H54 (cell line): ENCODE results near the gene GPR15LG.

Experiments
- DNase-seq: peaks from one replicate; pipeline ENCODE4 v3.0.0; 2011; ENCODE audit warnings: low spot score, mixed read lengths; ENCODE audit not compliant: insufficient read length
- FAIRE-seq: peaks from 3 replicates; lab custom pipeline; 2011; peaks lifted over from hg19 to GRCh38; lab: Jason Lieb, UNC
- POLR2A ChIP-seq: IDR thresholded peaks from 2 replicates; pipeline ENCODE4 v1.6.1; 2011; ENCODE audit warnings: low read depth, mild to moderate bottlenecking, low read length

GPR15LG gene

DNA sequence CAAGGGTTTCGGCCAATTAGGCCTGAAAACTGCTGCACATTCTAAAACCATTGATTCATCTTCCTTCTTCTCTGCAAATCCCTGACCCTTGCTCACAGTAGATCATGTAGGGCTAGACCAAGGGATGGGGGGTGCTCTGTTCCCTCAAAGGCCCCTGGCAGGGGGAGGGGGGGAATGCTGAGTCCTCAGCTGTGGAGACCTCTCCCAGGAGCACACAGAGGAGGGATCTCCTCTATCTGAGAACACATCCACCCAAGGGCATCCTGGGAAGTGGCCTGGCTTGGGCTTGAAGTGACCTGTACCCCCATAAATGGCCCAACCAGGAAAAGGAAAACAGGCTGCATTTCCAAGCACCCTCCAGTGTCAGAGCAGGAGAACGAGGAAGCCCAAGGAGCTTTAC lies 19.7 kb downstream of the GPR15LG start:
- no peak for TF ChIP-seq POLR2A
- FAIRE-seq = no peak
- no peak for DNase-seq

DNA sequence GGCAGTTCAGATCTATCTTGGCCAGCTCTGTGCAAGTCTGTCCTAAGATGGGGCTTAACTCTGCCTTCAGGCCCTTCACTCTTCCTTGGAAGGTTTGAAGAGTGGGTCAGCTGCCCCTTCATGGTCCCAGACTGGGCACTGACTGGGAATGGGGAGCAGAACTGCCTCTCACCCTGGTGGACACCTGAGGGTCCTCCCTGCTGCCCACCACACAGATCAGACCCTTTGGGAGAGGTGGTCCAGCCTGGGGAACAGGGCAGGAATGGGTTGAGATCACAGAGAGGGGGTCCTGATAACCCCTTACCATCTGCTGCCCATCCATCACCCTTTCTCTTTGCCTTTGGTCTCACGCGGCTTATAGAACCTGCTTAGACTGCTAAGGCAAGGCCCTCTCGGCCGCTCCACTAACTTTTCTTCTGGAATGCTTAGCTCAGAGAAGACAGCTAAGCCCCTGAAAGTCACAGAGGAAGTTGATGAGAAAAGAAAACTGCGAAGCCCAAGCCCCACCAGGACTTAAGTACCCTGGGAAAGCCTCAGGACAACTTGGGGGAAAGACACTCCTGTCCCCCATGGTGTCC lies 20.3 kb downstream of the GPR15LG start:
- no peak for DNase-seq
- FAIRE-seq = no peak
- TF ChIP-seq POLR2A = no peak

DNA sequence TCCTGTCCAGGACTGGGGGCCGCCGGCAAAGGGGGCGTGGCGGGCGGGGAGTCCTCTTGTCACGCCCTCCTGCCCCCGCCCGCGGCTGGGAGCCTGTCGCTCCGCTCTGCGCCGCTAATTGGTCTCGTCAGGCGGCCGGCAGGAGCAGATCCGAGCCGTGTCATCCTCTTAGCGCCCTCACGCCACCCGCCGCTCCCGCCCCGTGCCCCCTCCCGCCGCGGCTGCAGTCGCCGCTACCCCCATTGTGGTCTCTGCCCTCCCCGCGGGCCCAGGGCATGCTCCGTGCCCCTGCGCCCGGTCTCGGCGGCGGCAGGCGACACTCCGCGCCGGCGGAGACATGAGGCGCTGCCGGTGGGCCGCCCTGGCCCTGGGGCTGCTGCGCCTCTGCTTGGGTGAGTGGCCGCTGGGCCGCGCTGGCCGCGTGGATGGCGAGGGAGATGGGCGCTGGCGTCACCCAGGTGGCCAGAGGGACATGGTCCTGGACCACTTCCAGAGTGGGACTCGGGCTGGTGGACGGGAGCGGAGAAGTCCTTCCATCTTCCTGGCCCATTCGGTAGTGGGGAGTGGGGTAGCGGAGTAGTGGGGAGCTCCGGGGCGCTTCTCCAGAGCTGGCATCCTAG lies 20.9 kb downstream of the GPR15LG start, which contains the start of gene CDHR1:
Gene CDHR1, plus strand, starts transcription at position 114 of the 620 bp plus-strand sequence. Its CDS starts 224 bp downstream, at position 338.
- DNase-seq (no peak), FAIRE-seq (no peak)

DNA sequence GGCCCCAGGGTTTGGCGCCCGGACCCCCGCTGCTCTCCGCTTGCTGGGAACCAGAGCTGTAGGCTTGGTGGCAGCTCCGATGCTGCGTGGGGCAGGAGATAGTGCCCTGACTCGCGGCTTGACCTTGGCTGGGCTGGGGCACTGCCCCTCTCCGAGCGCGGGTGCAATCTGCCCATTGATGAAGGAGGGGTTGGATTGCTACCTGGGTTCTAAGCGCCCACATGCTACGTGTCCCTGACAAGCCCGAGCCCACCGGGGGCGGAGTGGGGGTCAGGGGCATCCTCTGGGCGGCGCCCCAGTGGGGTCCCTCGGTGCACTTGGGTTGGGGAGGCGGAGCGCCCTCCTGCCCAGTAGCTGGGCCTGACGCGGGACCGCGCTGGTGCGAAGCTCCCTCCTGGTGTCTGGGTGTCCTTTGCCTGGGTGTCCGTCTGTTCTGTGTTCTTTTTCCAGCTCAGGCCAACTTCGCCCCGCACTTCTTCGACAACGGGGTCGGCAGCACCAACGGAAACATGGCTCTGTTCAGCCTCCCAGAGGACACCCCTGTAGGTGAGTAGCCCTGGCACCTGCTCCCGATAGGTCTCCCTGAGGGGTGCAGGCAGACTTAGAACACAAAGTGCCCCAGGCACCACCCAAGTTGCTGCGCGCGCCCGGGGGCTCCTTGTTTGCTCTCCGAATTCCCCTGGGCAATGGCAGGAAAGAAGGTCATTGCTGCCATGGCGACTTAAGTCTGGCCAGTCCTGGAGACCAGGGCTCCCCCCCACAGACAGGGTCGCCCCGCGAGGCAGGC lies 21.6 kb downstream of the GPR15LG start:
- TF ChIP-seq POLR2A = no peak
- FAIRE-seq (no peak), DNase-seq (no peak)

More for the DNA sequence above, 20.9 kb downstream of the GPR15LG start, which contains the start of gene CDHR1:
- TF ChIP-seq POLR2A = no peak

DNA sequence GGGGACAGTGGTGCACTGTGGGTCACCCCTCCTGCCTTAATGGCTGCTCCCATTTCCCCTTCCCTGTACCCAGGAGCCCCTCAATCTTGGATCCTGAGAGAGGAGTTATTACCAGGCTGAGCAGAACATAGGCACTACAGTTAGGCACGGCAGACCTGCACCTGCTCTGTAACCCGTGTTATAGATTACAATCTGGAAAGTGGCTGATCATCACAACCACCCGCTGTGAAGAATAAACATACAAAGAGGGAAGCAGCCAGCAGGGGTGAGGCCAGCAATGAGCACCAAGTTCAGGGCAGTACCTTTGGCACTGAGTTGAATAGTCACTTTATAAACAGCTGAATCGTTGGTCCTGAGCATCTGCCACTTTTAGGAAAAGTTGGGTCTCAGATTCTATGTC lies 22.5 kb downstream of the GPR15LG start:
- FAIRE-seq (no peak), DNase-seq (peak; percentile 68)
- no peak for TF ChIP-seq POLR2A

DNA sequence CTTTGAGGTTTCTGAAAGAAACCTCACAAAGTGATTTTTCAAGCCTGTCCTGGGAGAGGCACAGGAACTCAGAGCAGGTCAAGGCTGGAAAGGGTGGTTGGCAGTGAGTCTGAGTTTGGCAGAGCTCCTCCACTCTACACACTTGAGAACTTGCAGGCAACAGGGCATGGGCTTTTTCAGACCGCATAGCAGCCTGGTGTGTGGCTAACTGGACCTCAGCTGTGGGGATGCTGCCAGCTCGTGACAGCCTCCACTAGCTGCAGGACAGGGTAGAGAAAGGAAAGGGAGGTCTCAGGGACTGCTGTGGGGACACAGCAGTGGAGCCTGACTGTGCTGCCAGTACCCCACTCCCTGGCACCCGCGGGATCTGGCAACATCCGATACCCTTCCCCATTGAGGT lies 23.3 kb downstream of the GPR15LG start:
- no peak for TF ChIP-seq POLR2A
- FAIRE-seq (no peak), DNase-seq (no peak)

DNA sequence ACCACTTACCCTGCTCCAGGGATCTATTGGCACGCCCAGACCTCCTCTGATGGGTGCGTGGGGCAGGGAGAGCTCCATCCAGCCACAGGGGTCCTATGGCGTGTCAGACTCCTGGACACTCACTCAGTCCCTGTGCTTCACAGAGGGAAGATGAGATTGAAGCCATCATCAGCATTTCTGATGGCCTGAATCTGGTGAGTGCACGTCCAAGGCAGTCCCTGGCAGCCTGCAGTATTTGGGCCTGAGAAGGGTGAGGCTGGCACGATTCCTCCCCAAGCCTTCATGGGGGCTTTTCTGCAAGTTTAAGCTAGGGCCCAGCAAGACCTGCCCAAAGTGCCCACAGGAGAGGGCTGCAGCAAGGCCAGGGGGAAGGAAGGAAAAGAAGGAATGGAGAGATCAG lies 24.0 kb downstream of the GPR15LG start:
- FAIRE-seq = no peak
- no peak for DNase-seq
- no peak for TF ChIP-seq POLR2A

DNA sequence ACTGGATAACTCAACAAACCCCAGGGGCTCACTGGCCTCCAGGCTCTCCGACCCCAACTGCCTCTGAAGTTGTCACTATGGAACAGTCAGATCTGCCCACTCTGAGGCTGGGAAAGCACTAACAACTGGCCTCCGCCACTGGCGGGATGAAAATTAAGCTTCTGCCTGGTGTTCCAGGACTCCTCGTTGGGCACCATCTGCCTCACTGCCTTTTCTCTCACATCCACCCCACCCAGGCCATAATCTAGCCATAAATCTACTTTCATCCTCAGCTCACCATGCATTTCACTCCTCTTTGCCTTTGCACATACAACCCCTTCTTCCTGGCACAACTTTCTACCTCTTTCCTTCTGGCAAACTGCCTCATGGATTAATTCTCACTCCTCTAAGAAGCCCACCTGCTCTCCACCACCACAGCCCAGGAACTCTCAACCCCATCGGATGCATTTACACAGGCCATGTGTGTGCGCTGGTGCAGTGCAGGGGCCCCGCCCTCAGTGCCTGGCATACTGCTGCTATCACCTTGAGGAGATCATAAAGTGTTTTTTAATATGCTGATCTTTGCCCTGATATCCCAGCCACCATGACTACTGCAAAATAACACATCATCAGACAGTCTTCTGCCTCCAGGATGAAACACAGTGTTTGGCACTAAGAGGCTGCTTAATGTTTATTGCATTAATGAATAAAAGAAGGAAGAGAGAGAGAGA lies 24.8 kb downstream of the GPR15LG start:
- DNase-seq (no peak), FAIRE-seq (no peak)
- TF ChIP-seq POLR2A = no peak

DNA sequence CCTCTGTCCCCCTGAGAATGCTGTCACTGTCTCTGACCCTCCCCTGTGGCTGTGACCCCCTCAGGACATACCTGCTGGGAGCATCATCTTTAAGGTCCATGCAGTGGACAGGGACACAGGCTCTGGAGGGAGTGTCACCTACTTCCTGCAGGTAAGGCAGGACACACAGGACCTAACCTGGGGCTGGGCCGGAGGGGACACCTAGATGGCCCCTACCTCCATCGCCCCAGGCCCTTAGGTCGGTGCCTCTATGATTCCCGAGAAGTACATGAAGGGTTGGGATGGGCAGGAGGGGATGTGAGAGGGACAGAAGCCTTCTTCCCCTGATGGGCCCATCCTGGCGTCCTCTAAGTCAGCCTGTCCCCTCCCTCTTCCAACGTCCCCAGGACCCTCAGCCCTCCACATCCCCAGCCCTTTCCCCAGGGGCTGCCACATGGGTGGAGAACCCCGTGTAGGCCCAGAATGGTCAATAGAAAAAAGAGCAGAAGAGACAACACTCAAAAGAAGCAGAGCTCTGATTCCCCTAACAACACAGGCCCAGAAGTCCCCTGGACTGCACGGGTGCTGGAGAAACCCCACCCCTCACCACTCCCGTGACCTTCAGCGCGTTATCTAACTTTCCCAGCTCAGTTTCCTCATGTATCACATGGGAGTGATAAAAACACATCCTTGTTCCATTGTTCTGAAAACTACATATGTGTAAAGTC lies 27.1 kb downstream of the GPR15LG start:
- DNase-seq = no peak
- TF ChIP-seq POLR2A = no peak
- FAIRE-seq = no peak

DNA sequence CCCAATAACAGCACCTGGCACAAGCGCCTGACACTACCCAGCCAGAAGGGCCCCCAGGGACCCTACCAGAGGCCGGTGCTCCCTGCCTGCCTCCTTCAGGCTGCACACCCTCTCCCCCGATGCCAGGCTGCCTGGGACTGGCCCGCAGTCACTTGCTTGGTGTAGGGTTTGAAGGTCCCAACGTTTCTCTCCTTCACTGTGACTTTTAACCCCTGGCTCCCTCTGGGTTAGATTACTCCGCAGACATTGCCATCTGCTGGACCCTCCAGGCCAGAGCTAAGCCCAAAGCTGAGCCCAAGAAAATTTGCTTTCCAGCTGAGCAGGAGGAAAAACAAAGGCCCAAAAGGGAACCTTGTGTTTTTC lies 27.6 kb downstream of the GPR15LG start:
- no peak for DNase-seq
- FAIRE-seq = no peak
- no peak for TF ChIP-seq POLR2A

DNA sequence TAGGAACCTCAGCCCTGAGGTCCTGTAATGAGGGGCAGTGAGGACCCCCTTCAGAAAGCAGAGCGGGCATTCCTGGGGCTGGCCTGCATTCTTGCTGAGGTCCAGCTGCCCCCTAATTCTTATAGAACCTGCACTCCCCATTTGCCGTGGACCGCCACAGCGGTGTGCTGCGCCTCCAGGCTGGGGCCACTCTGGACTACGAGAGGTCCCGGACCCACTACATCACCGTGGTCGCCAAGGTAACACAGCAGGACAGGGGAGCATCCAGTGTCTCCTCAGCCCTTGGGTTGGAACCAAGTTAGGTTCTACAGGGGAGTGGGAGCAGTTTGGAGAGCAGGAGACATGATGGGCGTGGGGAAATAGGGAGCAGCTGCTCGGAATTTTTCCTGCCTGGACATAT lies 28.1 kb downstream of the GPR15LG start:
- DNase-seq (no peak), FAIRE-seq (no peak)
- no peak for TF ChIP-seq POLR2A

DNA sequence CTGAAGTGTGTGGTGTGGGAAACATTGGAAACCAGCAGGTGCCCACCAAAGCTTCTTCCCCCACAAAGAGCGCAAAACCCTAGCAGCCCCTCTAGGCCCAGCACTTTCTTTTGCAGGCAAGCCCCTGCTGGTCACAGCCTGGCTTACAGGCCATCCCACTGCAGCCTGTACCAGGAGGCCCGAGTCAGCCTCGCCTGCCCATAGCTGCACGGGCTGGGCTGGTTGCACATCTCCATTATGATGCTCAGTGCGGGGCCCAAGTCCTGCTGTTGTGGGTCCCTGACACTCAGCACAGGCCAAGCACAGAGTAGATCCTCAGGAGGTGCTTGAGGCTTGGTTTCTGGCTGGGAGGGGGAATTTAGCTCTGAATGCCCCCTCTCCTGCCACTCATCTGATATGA lies 28.7 kb downstream of the GPR15LG start:
- no peak for TF ChIP-seq POLR2A
- FAIRE-seq = no peak
- DNase-seq = no peak

DNA sequence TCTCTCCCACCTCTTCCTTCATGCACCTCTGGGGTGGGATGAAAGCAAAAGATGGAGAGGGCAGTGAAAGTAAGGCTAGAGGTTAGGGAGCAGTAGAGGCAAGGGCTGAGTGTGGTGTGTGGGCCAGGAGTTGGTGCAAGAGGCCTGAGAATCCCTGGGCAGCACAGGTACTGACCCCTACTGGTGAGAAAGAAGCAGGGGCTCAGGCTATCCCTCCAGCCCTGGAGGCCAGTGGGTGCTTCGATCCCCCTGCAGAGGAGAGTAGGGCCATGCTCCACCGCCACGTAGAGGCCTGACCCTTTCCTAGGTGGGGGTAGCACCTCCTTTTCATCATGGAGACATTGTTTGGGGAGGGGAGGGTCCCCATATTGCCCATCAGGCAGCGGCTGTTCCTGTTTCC lies 30.5 kb downstream of the GPR15LG start:
- no peak for FAIRE-seq
- TF ChIP-seq POLR2A = no peak
- DNase-seq = peak; percentile 41
